ENCODE data around the gene LZTS3.

GRCh38 chr20:3194617-3195280 is 21.4 kb upstream of the LZTS3 start:
- no peak for TF ChIP-seq CTCF (conservative IDR thresholded peaks at IDR 0.05; ENCODE audit: low read depth, low read length)
- TF ChIP-seq EZH2 (IDR thresholded peaks at IDR 0.05; ENCODE audit: low read length, unreplicated experiment) = no peak
